A673 (cell line): ENCODE results near the gene ASAP3. TPM values are rescaled to one million over a fixed set of nuclear protein-coding genes. Genes with fewer than 3 reads are reported as not detected.

Experiments
- BruUV-seq: library from RNA; stranded (reverse); fragments of 400-500 nt; replicated peaks from 2 replicates; lab custom pipeline; 2021; lab: Mats Ljungman, UMichigan
- CTCF ChIA-PET: fragments of 300-600 bp; sonication (Branson Sonifier 250); formaldehyde crosslinking; loops from one replicate; lab custom pipeline; 2022; ENCODE audit warnings: antibody characterized with exemption; lab: Charles Lee
- POLR2A ChIA-PET: fragments of 300-600 bp; sonication (Branson Sonifier 250); formaldehyde crosslinking; loops from one replicate; lab custom pipeline; 2022; ENCODE audit warnings: antibody characterized with exemption; ENCODE audit not compliant: low non-redundant PET; lab: Charles Lee
- DNase-seq: peaks from one replicate; pipeline ENCODE4 v3.0.0-alpha.2; 2015; ENCODE audit warnings: low spot score
- H3K27ac ChIP-seq: fragments of 200-600 bp; sonication (generic); 2 replicates; pipeline ENCODE4 v1.5.1; 2016; ENCODE audit warnings: mixed run types, low read depth, mild to moderate bottlenecking, mixed read lengths, antibody characterized with exemption, low read length; ENCODE audit not compliant: poor library complexity, severe bottlenecking
- H3K27me3 ChIP-seq: fragments of 200-600 bp; sonication (generic); replicated peaks from 2 replicates; pipeline ENCODE4 v1.6.1; 2017; ENCODE audit warnings: mixed run types, low read depth, mild to moderate bottlenecking, mixed read lengths, antibody characterized with exemption, low read length; ENCODE audit not compliant: insufficient read depth, poor library complexity
- H3K36me3 ChIP-seq: fragments of 200-600 bp; sonication (generic); 2 replicates; pipeline ENCODE4 v1.6.1; 2016; ENCODE audit warnings: mixed run types, mild to moderate bottlenecking, mixed read lengths, antibody characterized with exemption, low read length; ENCODE audit not compliant: insufficient read depth, poor library complexity, severe bottlenecking
- H3K4me1 ChIP-seq: fragments of 200-600 bp; sonication (generic); 2 replicates; pipeline ENCODE4 v1.6.1; 2017; ENCODE audit warnings: mixed run types, mild to moderate bottlenecking, mixed read lengths, antibody characterized with exemption, low read length; ENCODE audit not compliant: insufficient read depth, poor library complexity, severe bottlenecking
- H3K4me3 ChIP-seq: fragments of 200-600 bp; sonication (generic); 2 replicates; pipeline ENCODE4 v1.5.1; 2016; ENCODE audit warnings: low read depth, mixed run types, mild to moderate bottlenecking, mixed read lengths, low read length; ENCODE audit not compliant: poor library complexity, severe bottlenecking
- H3K9me3 ChIP-seq: fragments of 200-600 bp; sonication (generic); 2 replicates; pipeline ENCODE4 v1.6.1; 2016; ENCODE audit warnings: mixed run types, low read depth, mild to moderate bottlenecking, mixed read lengths, antibody characterized with exemption, low read length; ENCODE audit not compliant: poor library complexity, severe bottlenecking
- EZH2 ChIP-seq: fragments of 200-600 bp; sonication (generic); IDR thresholded peaks from 2 replicates; pipeline ENCODE4 v1.6.1; 2017; ENCODE audit warnings: borderline replicate concordance, low read depth, mild to moderate bottlenecking, mixed read lengths, antibody characterized with exemption, low read length; ENCODE audit not compliant: poor library complexity, severe bottlenecking
- intact Hi-C: fragments of 100-400 bp; cut with micrococcal nuclease; formaldehyde crosslinking; loops from one replicate; pipeline ENCODE4 v1.10.0; 2022; ENCODE audit not compliant: unreplicated experiment
- total RNA-seq: library from RNA; stranded (reverse); gene quantifications from 2 replicates; pipeline ENCODE4 v1.2.3, GENCODE V29; 2021
- TF ChIP-seq, protein P1 (sequence below): fragments of 300-800, 200-600 bp; sonication (generic); conservative IDR thresholded peaks from 2 replicates; pipeline ENCODE4 v1.5.1; 2017; ENCODE audit warnings: low read depth, mild to moderate bottlenecking, antibody characterized with exemption, low read length, moderate library complexity, mixed read lengths

ASAP3 gene
- total RNA-seq, 1 experiment from 2014 or later = 7.8 TPM

DNA sequence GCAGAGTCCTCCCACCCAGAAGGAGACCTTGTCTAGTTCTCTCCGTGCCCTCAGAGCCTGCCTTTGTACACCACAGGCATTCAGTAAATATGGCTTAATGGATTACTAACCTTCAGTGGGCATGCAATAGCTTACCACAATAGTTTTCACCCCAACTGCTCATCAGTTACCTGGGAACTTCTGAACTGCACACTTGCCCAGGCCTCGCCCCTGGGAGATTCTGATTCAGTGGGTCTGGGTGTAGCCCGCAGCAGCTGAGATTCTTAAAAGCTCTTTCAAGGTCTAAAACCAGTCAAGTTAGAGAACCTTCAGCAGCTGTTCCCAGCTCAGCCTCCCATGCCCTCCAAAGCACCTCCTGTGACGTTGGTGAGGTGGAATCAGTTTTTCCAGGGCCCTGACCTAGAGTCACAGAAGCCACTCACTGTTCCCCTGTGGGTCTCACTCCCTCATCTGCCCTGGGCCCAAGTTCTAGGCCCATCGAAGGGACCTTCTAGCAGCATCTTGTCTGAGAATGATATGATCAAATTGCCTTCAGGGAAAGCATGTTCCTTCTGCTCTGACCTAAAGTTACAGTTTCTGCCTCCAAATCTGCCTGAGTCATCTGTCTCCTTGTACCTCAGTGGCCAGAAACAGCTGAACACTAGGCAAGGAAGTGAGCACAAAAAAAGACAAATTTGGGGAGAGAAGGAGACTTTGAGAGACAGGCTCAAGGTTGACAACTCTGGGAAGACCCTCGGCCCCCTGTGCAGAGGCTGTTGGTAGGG lies 10.8 kb downstream of the ASAP3 start:
- H3K27me3 ChIP-seq = no peaks in the 10 kb centered on the region
- H3K9me3 ChIP-seq = no peaks in the 10 kb centered on the region
- no peaks in the 10 kb centered on the region for H3K4me1 ChIP-seq
- no peak for DNase-seq
- BruUV-seq = no TSS peak
- no peak for TF ChIP-seq EZH2
- TF ChIP-seq, protein P1, sequence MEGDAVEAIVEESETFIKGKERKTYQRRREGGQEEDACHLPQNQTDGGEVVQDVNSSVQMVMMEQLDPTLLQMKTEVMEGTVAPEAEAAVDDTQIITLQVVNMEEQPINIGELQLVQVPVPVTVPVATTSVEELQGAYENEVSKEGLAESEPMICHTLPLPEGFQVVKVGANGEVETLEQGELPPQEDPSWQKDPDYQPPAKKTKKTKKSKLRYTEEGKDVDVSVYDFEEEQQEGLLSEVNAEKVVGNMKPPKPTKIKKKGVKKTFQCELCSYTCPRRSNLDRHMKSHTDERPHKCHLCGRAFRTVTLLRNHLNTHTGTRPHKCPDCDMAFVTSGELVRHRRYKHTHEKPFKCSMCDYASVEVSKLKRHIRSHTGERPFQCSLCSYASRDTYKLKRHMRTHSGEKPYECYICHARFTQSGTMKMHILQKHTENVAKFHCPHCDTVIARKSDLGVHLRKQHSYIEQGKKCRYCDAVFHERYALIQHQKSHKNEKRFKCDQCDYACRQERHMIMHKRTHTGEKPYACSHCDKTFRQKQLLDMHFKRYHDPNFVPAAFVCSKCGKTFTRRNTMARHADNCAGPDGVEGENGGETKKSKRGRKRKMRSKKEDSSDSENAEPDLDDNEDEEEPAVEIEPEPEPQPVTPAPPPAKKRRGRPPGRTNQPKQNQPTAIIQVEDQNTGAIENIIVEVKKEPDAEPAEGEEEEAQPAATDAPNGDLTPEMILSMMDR = no peak
- intact Hi-C loops = no loop called here
- POLR2A ChIA-PET = no interaction called here
- H3K4me3 ChIP-seq = no peak overlapping the region
- no peak overlapping the region for H3K27ac ChIP-seq
- CTCF ChIA-PET = no interaction called here
- no peaks in the 10 kb centered on the region for H3K36me3 ChIP-seq

DNA sequence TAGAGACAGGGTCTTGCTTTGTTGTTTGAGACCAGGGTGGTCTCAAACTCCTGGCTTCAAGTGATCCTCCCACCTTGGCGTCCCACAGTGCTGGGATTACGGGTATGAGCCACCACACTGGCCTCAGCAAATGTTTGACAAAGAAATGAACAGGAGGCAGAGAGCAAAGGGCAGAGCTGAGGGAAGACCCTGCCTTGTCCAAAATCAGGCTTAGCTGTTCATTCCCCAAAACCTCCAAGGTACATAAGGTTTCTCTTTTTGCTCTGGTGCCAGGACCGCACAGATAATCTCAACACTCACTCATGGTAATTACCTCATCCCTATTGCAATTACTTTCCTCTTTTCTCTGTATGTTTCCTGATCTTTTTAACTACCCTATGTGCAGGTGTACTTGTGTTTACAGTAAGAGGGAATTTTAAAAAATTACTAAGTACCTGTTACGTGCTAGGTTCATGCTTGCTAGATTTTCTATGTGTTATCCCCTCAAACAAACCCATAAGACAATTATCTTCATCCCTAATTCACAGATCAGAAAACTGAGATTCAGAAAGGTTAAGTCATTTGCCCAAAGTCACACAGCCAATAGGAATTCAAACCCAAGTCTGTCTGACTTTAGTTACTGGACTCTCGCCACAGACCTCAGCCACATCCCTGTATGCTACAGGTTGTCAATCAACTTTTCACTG lies 11.5 kb downstream of the ASAP3 start:
- ChIA-PET POLR2A (no interaction called here), CTCF (no interaction called here)
- H3K27me3 ChIP-seq = no peaks in the 10 kb centered on the region
- DNase-seq = no peak
- no peak overlapping the region for H3K4me3 ChIP-seq
- BruUV-seq = no TSS peak
- H3K27ac ChIP-seq = no peak overlapping the region
- TF ChIP-seq, protein P1 = no peak
- TF ChIP-seq EZH2 = no peak
- no peaks in the 10 kb centered on the region for H3K9me3 ChIP-seq
- intact Hi-C loops = no loop called here
- no peaks in the 10 kb centered on the region for H3K4me1 ChIP-seq
- no peaks in the 10 kb centered on the region for H3K36me3 ChIP-seq

DNA sequence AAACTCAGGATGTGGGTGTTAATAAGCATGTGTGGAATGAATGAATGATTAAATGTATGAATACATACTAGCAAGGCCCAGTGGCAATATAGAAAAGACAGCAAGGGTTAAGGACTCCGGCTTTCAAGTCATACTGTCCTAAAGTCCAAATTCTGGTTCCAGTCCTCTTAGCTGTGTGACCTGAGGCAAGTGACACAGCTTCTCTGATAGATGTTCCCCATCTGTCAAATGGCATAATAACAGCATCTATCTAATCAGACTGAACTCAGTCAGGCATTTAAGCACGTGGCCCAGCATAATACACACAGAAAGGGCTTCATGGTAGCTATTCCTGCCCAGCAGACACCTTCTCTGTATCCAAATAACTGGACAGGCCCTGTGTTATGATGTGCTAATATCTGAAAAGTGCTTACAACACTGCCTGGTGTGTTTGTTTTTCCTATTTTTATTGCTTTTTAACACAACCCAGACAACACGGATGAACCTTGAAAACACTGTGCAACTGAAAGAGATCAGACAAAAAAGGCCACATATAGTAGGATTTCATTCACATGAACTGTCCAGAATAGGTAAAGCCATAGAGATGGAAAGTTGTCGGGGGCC lies 12.4 kb downstream of the ASAP3 start:
- H3K27me3 ChIP-seq = no peaks in the 10 kb centered on the region
- BruUV-seq = no TSS peak

More for the DNA sequence above, 12.4 kb downstream of the ASAP3 start:
- H3K27ac ChIP-seq = no peak overlapping the region
- TF ChIP-seq, protein P1 = no peak
- no peak for TF ChIP-seq EZH2
- CTCF ChIA-PET = no interaction called here
- H3K36me3 ChIP-seq = no peaks in the 10 kb centered on the region
- no peak for DNase-seq
- H3K4me3 ChIP-seq = no peak overlapping the region
- H3K9me3 ChIP-seq = no peaks in the 10 kb centered on the region
- H3K4me1 ChIP-seq = no peaks in the 10 kb centered on the region
- intact Hi-C loops = no loop called here
- POLR2A ChIA-PET = no interaction called here
